Activated T-helper 17 cell treated with anti-CD3 and anti-CD28 coated beads, Interleukin-2, amount 50 U/mL, for 72 hours (primary cell): ENCODE measurements around the gene PISD. TPM values are rescaled to one million over a fixed set of nuclear protein-coding genes. Genes with fewer than 3 reads are reported as not detected.

Experiments
- total RNA-seq, 2 donors: library from RNA; stranded (reverse); gene quantifications; one replicate each; pipeline ENCODE4 v1.2.3, GENCODE V29; 2022

Gene PISD
- total RNA-seq, 2 donors from 2014 or later, result 41.1 to 44.1 TPM

Other genes with a start within 250 kb of the PISD start
- 10 to 100 TPM; 31.5 to 41.0 TPM for gene EIF4ENIF1, start 172.4 kb downstream of the PISD start, total RNA-seq
- 100 to 1,000 TPM; 125 to 349 TPM for gene SFI1, start 165.7 kb downstream of the PISD start, total RNA-seq
- gene PRR14L, start 87.9 kb upstream of the PISD start, total RNA-seq, result 10 to 100 TPM; 62.8 to 75.3 TPM
- gene DEPDC5, start 91.8 kb upstream of the PISD start, total RNA-seq, result 10 to 100 TPM; 50.0 to 57.1 TPM